ENCODE data around the gene PARP1.
"Not testable (repeated sequence)": the region's sequence is repeated elsewhere in the genome, so short reads cannot be mapped to it uniquely, and the experiment has no call there.

Gene PARP1

DNA sequence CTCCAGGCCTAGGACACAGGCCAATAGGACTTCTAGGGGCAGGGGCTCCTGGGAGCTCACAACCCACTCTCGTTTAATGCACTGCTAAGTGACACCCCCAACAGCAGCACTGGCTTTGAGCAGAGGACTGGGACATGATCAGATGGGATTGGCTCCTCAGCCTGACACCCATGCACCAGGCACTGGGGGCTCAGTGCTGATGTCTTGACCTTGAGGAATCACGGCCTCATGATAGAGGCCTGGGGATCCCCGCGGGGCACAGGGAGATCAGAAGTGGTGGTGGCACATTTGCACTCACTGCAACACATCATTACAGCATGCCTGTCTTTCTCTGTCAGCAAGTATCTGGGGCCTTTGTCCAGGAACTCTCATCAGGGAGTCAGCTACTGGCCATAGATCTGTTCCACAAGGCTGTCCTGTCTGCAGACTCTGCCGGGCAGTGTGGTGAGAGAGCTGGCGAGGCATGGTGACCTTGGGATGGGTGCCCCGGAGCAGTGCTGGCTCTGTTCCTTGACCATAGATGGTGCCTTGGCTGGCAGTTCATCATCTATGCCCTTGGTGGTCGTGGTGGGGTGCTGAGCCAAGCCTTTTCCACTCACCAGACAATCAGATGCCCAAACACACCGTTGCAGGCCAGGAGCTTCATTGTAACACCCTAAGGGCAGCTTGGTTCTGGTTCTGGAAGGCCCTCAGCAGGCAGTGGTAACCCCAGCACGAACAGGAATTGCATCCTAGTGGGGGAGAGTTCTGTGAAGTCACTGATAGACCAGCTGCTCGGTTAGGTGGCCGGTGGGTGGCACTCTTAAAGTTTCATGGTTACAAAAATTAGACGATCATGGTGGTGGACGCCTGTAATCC, 22.2 kb upstream of the PARP1 start:
- in situ Hi-C loops (cut with MboI; ENCODE audit: low sequenced_read_pairs) = no loop called here

- in situ Hi-C loops (cut with MboI; ENCODE audit: low sequenced_read_pairs) = no loop called here
These were observed 21.0 kb upstream of the PARP1 start for GRCh38 chr1:226428791-226429461.

- in situ Hi-C loops (cut with MboI; ENCODE audit: low sequenced_read_pairs) = no loop called here
These were observed 20.5 kb upstream of the PARP1 start for GRCh38 chr1:226428348-226428747.

- in situ Hi-C loops (cut with MboI; ENCODE audit: low sequenced_read_pairs) = no loop called here
These were observed 19.2 kb upstream of the PARP1 start for GRCh38 chr1:226427131-226427530.

GRCh38 chr1:226426395-226426794, 18.5 kb upstream of the PARP1 start:
- in situ Hi-C loops (cut with MboI; ENCODE audit: low sequenced_read_pairs) = not testable (repeated sequence)

DNA sequence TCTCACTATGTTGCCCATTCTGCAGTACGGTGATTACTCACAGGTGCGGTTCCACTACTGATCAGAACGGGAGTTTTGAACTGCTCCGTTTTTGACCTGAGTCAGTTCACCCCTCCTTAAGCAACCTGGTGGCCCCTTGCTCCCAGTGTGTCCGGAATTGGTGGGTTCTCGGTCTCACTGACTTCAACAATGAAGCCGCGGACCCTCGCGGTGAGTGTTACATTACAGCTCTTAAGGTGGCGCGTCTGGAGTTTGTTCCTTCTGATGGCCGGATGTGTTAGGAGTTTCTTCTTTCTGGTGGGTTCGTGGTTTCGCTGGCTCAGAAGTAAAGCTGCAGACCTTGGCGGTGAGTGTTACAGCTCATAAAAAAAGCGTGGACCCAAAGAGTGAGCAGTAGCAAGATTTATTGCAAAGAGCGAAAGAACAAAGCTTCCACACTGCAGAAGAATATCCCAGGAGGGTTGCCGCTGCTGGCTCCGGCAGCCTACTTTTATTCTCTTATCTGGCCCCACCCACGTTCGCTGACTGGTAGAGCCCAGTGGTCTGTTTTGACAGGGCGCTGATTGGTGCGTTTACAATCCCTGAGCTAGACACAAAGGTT, 17.6 kb upstream of the PARP1 start:
- in situ Hi-C loops (cut with MboI; ENCODE audit: low sequenced_read_pairs) = no loop called here

GRCh38 chr1:226425004-226425378, 17.1 kb upstream of the PARP1 start:
- in situ Hi-C loops (cut with MboI; ENCODE audit: low sequenced_read_pairs) = no loop called here

- in situ Hi-C loops (cut with MboI; ENCODE audit: low sequenced_read_pairs) = no loop called here
These were observed 16.5 kb upstream of the PARP1 start for GRCh38 chr1:226424221-226425003.

DNA sequence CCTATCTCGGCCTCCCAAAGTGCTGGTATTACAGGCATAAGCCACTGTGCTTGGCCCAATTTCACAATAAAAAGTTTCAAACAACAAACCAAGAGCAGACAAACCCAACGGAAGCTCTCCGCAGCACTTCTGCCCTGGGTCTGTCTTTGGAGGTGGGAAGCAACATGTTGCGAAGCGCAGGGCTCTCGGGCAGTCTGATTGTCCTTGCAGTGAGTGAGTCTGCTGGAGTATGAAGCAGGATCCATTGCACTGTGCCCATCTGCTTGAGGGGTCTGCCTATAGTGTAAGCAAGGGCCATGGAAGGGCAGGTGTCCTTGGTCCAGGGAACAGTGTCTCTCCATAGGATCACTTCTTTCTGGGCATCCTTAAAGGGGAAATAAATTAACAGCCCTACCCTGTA, 14.6 kb upstream of the PARP1 start:
- in situ Hi-C loops (cut with MboI; ENCODE audit: low sequenced_read_pairs) = no loop called here

- in situ Hi-C loops (cut with MboI; ENCODE audit: low sequenced_read_pairs) = no loop called here
These were observed 13.0 kb upstream of the PARP1 start for GRCh38 chr1:226420897-226421296.

- in situ Hi-C loops (cut with MboI; ENCODE audit: low sequenced_read_pairs) = no loop called here
These were observed 12.4 kb upstream of the PARP1 start for GRCh38 chr1:226420328-226420727.

- in situ Hi-C loops (cut with MboI; ENCODE audit: low sequenced_read_pairs) = no loop called here
These were observed 11.6 kb upstream of the PARP1 start for GRCh38 chr1:226419284-226420029.

DNA sequence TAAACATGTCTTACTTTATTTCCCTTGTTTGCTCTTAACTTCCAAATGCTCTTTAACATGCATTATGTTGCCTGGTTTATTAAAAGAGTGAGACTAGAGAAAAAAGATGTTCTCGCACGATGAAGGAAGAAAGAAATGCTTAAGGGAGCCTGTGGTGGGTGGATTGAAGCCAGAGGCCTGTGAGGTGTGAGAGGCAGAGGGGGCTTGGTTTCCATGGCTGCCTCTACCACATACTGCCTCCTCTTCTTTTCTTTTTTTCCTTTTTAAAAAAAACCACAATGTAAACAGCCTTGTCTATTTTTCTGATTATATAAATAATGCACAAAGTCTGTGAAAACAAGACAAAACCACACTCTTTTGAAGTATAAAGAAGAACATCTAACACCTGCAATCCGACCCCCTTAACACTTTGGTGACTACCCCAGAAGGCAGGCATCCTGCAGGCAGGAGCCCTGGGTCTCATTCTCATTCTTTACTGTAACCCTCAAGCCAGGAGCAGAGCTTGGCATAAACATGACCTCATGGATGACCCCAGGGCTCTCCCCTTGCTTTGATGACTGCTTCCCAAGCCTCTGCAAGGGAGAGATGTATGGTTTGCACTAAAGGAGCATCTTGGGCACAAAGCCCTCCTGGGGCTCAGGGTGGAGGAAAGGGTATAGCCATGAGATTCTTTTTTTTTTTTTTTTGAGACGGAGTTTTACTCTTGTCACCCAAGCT, 10.1 kb upstream of the PARP1 start:
- in situ Hi-C loops (cut with MboI; ENCODE audit: low sequenced_read_pairs) = no loop called here

- in situ Hi-C loops (cut with MboI; ENCODE audit: low sequenced_read_pairs) = no loop called here
These were observed 9.5 kb upstream of the PARP1 start for GRCh38 chr1:226417350-226417749.

GRCh38 chr1:226414098-226414698, 6.3 kb upstream of the PARP1 start:
- in situ Hi-C loops (cut with MboI; ENCODE audit: low sequenced_read_pairs) = no loop called here

DNA sequence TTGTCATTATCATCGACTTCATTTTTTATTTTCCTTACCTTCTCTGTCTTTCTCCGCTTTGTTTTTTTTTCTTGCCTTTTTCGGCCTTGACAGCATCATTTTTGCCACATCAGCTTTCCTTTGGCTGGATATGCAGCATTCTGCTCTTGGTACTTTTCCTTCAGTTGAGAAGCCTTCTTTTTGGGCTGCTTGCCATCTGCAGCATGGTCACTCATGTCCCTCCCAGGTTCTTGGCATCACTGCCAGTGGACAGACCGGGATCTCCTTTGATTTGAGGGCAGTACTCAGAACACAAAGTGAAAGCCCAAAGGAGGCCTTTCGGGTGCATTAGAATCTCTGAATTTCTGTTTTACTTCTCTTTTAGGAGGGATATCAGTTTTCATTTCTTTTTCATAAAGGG, 3.7 kb upstream of the PARP1 start:
- in situ Hi-C loops (cut with MboI; ENCODE audit: low sequenced_read_pairs) = no loop called here

DNA sequence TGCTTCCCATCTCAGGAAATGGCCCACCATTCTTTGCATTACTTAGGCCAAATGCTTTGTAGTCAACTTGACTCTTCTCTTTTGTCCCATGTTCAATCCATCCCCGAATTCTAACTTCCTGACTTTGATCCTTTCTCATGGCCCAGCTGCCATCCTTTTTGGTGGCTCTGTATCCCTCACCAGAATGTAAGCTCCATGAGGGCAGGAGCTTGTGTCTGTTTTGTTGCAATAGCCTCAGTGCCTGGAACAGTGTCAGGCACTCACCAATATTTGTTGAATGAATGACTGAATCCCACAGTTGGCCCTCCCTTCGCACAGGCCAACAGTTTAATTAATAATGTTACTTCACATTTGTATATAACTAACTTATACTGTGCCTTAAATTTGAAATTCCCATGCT, 3.1 kb upstream of the PARP1 start:
- in situ Hi-C loops (cut with MboI; ENCODE audit: low sequenced_read_pairs) = no loop called here

DNA sequence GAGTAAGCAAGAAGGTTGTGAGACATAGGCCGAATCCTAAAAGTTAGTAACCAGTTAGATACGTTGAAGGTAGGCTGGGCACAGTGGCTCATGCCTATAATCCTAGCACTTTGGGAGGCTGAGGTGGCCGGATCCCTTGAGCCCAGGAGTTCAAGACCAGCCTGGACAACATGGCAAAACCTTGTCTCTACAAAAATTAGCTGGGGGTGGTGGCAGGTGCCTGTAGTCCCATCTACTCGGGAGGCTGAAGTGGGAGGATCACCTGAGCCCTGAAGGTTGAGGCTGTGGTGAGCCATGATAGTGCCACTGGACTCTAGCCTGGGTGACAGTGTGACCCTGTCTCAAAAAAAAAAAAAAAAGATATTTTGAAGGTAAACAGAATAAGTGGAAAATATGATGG, 1.5 kb upstream of the PARP1 start:
- in situ Hi-C loops (cut with MboI; ENCODE audit: low sequenced_read_pairs) = no loop called here

Data from HL-60/S4 treated with phorbol 12-myristate 13-acetate at 8.2 ng/mL for 4 days and 3 days (cell line).